D721Med (cell line): ENCODE results near the gene HIC1.

Source experiments
- DNase-seq: peaks from one replicate; pipeline ENCODE4 v3.0.0; 2011; ENCODE audit warnings: low spot score; ENCODE audit not compliant: insufficient read length
- FAIRE-seq: peaks from 2 replicates; lab custom pipeline; 2011; peaks lifted over from hg19 to GRCh38; lab: Jason Lieb, UNC
- CTCF ChIP-seq: IDR thresholded peaks from 2 replicates; pipeline ENCODE4 v1.5.1; 2012; ENCODE audit warnings: mild to moderate bottlenecking, control low read depth; ENCODE audit not compliant: insufficient read depth; ENCODE audit errors: missing control alignments

HIC1 gene

GRCh38 chr17:2074919-2075318 is 20.0 kb downstream of the HIC1 start:
- FAIRE-seq (no peak), DNase-seq (no peak)
- TF ChIP-seq CTCF: no peak

GRCh38 chr17:2075336-2076086 is 20.6 kb downstream of the HIC1 start:
- DNase-seq (no peak), FAIRE-seq (no peak)
- no peak for TF ChIP-seq CTCF

GRCh38 chr17:2076087-2076984 is 21.4 kb downstream of the HIC1 start:
- no peak for DNase-seq
- FAIRE-seq: no peak
- no peak for TF ChIP-seq CTCF

GRCh38 chr17:2077040-2077439 is 22.1 kb downstream of the HIC1 start:
- FAIRE-seq (no peak), DNase-seq (no peak)
- no peak for TF ChIP-seq CTCF

- FAIRE-seq (no peak), DNase-seq (no peak)
- no peak for TF ChIP-seq CTCF
These were observed 26.7 kb downstream of the HIC1 start for GRCh38 chr17:2081564-2081963.

- DNase-seq: no peak
- FAIRE-seq: no peak
- TF ChIP-seq CTCF: no peak
These were observed 27.3 kb downstream of the HIC1 start for GRCh38 chr17:2082003-2082781.
